GM10847 (cell line): ENCODE results near the gene MTMR3.

Source experiments
- POLR2A ChIP-seq: IDR thresholded peaks from 2 replicates; pipeline ENCODE4 v1.6.1; 2011; ENCODE audit not compliant: insufficient read length; ENCODE audit errors: extremely low read depth

Gene MTMR3

GRCh38 chr22:30033901-30034300 lies 150.9 kb downstream of the MTMR3 start:
- no peak for TF ChIP-seq POLR2A

- TF ChIP-seq POLR2A: no peak
Measured at GRCh38 chr22:30036656-30037055, 153.7 kb downstream of the MTMR3 start.

DNA sequence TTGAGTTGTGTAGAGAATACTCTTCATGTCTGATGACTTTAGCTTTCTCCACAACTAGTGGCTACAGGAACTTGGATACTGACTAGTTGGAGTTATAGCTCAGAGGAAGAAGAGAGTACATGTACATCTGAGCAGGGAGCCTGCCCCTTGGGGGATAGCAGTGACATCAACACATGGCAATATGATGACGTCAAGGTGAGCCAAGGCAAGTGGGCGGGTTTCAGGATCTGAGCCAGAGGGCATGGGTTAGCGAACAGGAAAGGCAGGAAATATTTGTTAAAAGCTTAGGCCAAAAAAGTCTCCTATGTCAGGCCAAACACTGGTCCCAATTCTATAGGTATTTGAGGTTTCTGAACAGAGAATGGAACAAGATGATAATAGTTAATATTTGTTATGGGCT lies 155.2 kb downstream of the MTMR3 start:
- no peak for TF ChIP-seq POLR2A

GRCh38 chr22:30040499-30041260 lies 157.7 kb downstream of the MTMR3 start:
- TF ChIP-seq POLR2A: no peak

GRCh38 chr22:30041475-30041874 lies 158.5 kb downstream of the MTMR3 start:
- TF ChIP-seq POLR2A: no peak

DNA sequence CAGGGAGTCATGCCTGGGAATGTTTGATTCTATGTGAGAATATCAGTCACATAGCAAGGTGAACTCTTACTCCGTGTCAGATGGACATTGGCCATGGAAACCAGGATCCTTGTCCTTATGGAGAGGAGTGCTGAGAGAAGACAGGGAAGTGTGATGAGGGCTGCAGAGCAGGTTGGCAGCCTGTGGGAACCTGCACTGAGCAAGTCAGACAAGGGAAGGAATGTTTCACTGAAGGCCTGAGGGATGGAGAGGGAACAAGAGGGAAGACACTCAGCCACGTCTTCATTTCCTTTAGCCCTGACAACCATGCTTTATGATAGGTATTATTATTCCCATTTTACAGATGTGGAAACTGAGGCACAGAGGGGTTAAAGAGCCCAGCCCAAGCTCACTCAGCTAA lies 158.9 kb downstream of the MTMR3 start:
- TF ChIP-seq POLR2A: no peak

DNA sequence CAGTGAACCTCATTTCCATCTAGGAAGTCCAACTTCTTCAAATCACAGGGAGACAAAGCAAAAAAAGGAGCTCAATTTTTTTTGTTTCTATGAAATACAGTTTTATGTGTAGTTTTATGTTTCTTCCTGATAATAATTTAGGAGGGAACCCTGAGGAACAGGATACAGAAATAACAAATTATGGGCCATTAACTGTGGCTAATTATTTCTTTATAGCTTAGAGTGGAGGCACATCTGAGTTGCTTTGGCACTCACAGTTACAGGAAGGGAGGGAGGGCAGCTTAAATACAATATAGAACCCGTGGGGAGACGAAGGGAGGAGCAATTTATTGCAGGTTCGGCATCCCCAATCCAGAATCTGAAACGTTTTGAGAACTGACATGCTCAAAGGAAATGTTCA lies 160.2 kb downstream of the MTMR3 start:
- TF ChIP-seq POLR2A: no peak

GRCh38 chr22:30044369-30044768 lies 161.4 kb downstream of the MTMR3 start:
- TF ChIP-seq POLR2A: no peak

DNA sequence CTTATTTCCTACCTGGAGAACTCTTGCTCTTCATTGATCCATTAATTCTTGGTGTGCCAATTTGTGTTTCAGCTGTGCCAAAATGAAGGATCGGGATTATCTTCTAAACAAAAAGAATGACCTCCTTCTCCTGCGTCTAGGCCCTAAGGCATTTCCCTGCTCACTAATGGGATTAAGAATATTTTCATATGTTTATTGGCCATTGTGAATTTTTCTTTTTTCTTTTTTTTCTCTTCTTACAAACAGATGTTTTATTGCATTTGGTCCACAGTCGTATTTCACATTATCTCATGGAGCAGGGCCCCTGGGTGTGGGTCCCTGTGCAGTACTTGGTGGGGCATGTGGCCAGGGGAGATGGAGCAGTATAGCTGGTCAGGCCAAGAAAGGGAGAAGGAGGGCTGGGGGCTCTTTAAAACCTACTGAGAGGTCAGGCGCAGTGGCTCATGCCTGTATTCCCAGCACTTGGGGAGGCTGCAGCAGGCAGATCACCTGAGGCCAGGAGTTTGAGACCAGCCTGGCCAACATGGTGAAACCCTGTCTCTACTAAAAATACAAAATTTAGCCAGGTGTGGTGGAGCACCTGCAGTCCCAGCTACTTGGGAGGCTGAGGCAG lies 162.0 kb downstream of the MTMR3 start:
- TF ChIP-seq POLR2A: no peak

DNA sequence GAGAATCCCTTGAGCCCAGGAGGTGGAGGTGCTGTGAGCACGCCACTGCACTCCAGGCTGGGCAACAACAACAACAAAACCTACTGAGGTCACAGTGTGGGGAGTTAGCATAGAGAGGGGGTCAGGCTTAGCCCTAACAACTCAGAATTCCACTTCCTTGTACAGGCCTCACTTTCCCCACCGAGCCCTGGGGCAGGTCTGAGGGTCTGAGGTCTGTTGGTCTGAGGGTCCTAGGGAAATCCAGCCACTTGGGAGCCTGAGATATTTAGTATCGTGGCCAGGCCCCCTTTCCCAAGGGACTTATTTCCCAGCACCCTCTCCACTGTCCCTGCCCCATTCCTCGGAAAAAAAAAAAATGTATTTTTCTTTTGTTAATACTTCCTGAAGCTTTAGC lies 162.5 kb downstream of the MTMR3 start:
- TF ChIP-seq POLR2A: no peak

- TF ChIP-seq POLR2A: no peak
Measured at GRCh38 chr22:30045901-30046715, 163.1 kb downstream of the MTMR3 start.

DNA sequence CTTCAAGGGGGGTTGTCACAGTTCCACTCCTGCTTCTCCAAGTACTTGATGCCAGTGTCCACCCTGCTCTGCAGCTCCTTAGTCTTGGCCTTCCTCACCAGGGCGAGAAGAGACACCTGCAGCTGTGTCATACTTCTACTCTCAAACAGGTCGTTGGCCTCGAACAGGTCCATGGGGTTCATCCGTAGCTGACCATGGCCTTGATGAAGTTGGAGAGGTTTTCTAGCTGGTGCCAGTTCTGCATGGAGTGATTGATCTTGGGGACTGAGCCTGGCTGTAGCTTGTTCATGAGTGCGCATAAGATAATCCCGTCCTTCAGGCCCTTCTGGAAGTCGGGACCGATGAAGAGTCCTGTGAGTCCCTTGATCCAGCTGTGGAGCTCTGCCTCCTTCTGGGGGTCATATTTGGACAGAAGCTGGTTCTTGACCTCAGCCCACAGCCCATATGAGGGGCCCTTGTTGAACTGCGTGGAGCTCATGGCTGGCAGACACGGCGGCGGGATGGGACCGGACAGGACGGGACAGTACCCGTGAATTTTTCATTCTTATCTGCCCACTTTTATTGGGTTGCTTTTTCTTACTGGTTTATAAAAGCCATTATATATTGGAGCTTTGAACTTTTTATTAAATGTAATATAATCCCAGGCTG lies 163.9 kb downstream of the MTMR3 start:
- TF ChIP-seq POLR2A: no peak

DNA sequence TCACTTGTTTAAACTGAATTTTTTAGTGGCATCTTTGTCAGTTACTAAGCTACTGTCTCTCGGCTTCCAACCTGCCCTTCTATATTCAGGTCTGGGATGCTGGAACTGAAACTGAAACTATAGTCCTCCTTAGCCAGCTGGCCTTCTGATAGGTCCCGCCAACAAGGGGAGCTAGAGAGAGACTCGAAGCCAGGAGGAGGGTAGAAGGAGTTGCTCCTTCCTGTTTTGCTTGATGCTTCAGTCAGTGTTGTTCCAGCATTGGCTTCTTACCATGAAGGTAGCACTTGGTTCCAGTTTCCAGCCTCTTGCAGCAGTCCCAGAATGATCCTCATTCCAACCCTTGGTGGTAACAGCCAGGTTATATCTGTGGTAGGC lies 164.4 kb downstream of the MTMR3 start:
- no peak for TF ChIP-seq POLR2A

- no peak for TF ChIP-seq POLR2A
Measured at GRCh38 chr22:30048681-30049080, 165.7 kb downstream of the MTMR3 start.

DNA sequence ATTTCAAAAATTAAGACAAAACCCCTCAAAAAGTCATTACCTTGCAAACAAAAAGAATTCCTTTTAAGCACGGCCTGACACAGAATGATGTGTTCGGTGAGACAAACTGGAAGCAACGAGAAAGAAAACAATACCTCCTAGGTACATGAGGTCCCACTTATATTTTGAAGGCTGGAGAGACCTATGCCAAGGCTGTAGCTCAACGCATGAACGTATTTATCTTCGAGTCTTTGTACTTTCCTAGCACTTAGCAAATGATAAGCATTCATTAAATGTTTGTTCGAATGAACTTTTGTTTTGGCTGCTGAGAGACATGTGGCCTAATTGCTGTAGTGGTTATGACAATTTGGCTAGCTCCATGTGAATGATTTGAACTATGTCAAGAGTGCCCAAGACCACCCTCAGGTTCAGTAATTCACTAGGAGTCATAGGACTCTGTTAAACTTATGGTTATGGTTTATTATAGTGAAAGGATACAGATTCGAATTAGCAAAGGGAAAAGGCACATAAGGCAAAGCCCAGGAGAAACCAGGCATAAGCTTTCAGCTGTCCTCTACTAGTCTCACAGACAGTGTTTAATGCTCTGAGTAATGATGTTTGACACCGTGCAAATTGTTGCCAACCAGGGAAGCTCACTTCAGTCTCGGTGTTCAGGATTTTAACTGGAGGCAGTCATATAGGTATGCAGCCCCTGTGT lies 171.2 kb downstream of the MTMR3 start:
- no peak for TF ChIP-seq POLR2A
